Adrenal gland (tissue), 12 donors: Measurements from ENCODE around the gene HIPK1. TPM values are rescaled to one million over a fixed set of nuclear protein-coding genes. Genes with fewer than 3 reads are reported as not detected.

Experiments used
- DNase-seq, 7 donors: peaks; one replicate each; pipeline ENCODE4 v3.0.0-alpha.2; 2019 to 2020
- H3K27ac ChIP-seq, 5 donors: fragments of 200-600 bp; sonication (generic) in 4 of 5; 1 replicate in 3 of 5; 2 replicates in 2 of 5; pipeline versions ENCODE4 v1.5.1 to v1.8.0; 2016 to 2020; ENCODE audit warnings: mild to moderate bottlenecking in 1 of 5
- H3K27me3 ChIP-seq: fragments of 200-600 bp; 2 replicates; pipeline ENCODE4 v1.8.0; 2021
- H3K36me3 ChIP-seq, 2 donors: fragments of 200-600 bp; replicated peaks in 1 of 2; 1 replicate in 1 of 2; 2 replicates in 1 of 2; pipeline versions ENCODE4 v1.5.1 to v1.8.0; 2018 to 2022
- H3K4me1 ChIP-seq, 2 donors: fragments of 200-600 bp; replicated peaks in 1 of 2; 1 replicate in 1 of 2; 2 replicates in 1 of 2; pipeline versions ENCODE4 v1.5.1 to v1.8.0; 2018 to 2021
- H3K4me3 ChIP-seq, 4 donors: fragments of 200-600 bp; sonication (generic) in 3 of 4; one replicate each; pipeline ENCODE4 v1.5.1; 2016 to 2018
- H3K9me3 ChIP-seq, 3 donors: fragments of 200-600 bp; sonication (generic) in 1 of 3; replicated peaks in 1 of 3; 1 replicate in 2 of 3; 2 replicates in 1 of 3; pipeline versions ENCODE4 v1.5.1 to v1.8.0; 2016 to 2021
- POLR2A ChIP-seq, 2 donors: fragments of 450-650 bp; IDR thresholded peaks; one replicate each; pipeline ENCODE4 v1.6.1; 2017; ENCODE audit warnings: antibody characterized with exemption in 2 of 2, mild to moderate bottlenecking in 2 of 2, moderate library complexity in 1 of 2
- WGBS, 4 donors: extraction: QIAGEN DNeasy Blood & Tissue Kit in 2 of 4; methylation state at CpG; one replicate each; pipeline versions ENCODE4 v1.1.5 to v1.1.7; 2013 to 2017; 5-methylcytosine and 5-hydroxymethylcytosine counted together
- intact Hi-C, 2 donors: fragments of 100-400 bp; cut with DNase I; formaldehyde crosslinking; loops; one replicate each; pipeline versions ENCODE4 v1.14.1 to v1.15.0; 2022 to 2023
- polyA plus RNA-seq, 3 donors: library from polyadenylated mRNA; stranded (reverse); fragments of 200-250 nt in 2 of 3; fragments of 350-450 nt in 1 of 3; fragmentation: Illumina TruSeq in 1 of 3; extraction: RNeasy Lipid Tissue Mini Kit (QIAGEN cat#74804) in 1 of 3; gene quantifications; one replicate each; pipeline ENCODE4 v1.2.3, GENCODE V29; 2013 to 2014
- total RNA-seq, 9 donors: library from RNA; depleted of rRNA in 4 of 9; stranded (reverse); fragments of >200 nt in 4 of 9; fragments of 120-200 nt in 1 of 9; fragmentation: NEBNext Ultra II Directional in 1 of 9; extraction: Animal tissue kit (Norgen Biotek cat#: 25700) in 1 of 9; gene quantifications; one replicate each; pipeline versions ENCODE4 v1.1.0 to v1.2.4, GENCODE V29; 2013 to 2023
- TF ChIP-seq, protein P1 (sequence below), 6 experiments: fragments of 450-650 bp in 4 of 6; fragments of 200-600 bp in 2 of 6; sonication (generic) in 1 of 6; IDR thresholded peaks; 1 replicate in 5 of 6; 2 replicates in 1 of 6; pipeline versions ENCODE4 v1.5.1 to v1.8.0; 2016 to 2021; ENCODE audit warnings: antibody characterized with exemption in 6 of 6, mild to moderate bottlenecking in 2 of 6, moderate library complexity in 1 of 6
- donor health status: healthy with polysubstance abuse.
- donor health status: Bipolar disorder and iron deficiency.
- donor health status: DM: yes; HTN: yes; CAD: no.
- donor health status: DM: no; HTN: no; CAD: no.
- donor health status: DM: no; HTN: no; CAD: no.
- donor health status: DM: yes; HTN: yes; CAD: no.

The HIPK1 gene
- total and polyA plus RNA-seq, 12 donors = 13.0 to 102 (median 64.7) TPM

DNA sequence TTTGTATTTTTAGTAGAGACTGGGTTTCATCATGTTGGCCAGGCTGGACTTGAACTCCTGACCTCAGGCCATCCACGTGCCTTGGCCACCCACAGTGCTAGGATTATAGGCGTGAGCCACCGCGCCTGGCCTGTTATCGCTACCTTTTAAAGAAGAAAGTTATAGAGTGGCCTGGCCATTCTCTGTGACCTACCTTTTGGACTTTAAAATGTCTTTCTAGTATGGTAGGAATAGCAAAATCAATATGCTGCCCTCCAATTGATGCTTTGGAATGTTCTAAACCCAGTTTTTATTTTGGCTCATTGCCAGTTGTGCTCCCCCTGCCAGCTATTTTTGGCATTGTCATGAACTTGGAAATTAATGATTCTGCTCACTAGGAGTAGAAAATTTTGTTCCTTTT lies 19.9 kb downstream of the HIPK1 start:
- no peak overlapping the region for H3K4me3 ChIP-seq
- peaks cover 37 to 51% of the 10 kb centered on the region in 2 donors for H3K4me1 ChIP-seq
- peak in 2 of 7 donors; percentile 28 to 38 for DNase-seq
- H3K27me3 ChIP-seq = no peaks in the 10 kb centered on the region
- TF ChIP-seq, protein P1, sequence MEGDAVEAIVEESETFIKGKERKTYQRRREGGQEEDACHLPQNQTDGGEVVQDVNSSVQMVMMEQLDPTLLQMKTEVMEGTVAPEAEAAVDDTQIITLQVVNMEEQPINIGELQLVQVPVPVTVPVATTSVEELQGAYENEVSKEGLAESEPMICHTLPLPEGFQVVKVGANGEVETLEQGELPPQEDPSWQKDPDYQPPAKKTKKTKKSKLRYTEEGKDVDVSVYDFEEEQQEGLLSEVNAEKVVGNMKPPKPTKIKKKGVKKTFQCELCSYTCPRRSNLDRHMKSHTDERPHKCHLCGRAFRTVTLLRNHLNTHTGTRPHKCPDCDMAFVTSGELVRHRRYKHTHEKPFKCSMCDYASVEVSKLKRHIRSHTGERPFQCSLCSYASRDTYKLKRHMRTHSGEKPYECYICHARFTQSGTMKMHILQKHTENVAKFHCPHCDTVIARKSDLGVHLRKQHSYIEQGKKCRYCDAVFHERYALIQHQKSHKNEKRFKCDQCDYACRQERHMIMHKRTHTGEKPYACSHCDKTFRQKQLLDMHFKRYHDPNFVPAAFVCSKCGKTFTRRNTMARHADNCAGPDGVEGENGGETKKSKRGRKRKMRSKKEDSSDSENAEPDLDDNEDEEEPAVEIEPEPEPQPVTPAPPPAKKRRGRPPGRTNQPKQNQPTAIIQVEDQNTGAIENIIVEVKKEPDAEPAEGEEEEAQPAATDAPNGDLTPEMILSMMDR (IDR thresholded peaks at IDR 0.05) = peak; percentile 12 to 51 (median 38)
- TF ChIP-seq POLR2A (IDR thresholded peaks at IDR 0.05) = no peak
- no peaks in the 10 kb centered on the region for H3K36me3 ChIP-seq
- H3K9me3 ChIP-seq = no peaks in the 10 kb centered on the region
- peak overlapping the region in 3 of 5 donors; percentile 43 to 61 (median 59) for H3K27ac ChIP-seq
- 68 to 77% (median 73%) methylated on average over 5 of the region's 5 CpGs for WGBS, 4 donors
- intact Hi-C loops = no loop called here

DNA sequence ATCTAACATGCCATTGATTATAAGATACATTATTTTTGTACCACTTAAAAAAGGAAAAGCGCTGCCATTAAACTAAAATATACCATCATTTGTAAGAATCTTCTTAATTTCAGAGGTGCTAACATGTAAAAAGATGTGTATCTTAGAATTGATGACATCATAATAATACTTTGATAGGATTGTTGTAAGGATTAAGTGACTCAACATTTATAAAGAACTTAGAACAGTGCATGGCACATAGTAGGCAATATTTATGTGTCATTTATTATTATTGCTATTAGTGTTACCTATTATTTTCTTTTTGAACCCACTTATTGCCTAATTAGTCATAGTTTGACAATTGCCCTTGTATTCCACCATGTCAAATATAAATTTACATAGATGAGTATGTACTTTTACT lies 21.8 kb downstream of the HIPK1 start:
- H3K4me3 ChIP-seq = no peak overlapping the region
- peaks cover 0 to 13% of the 10 kb centered on the region in 2 donors for H3K36me3 ChIP-seq
- WGBS, 4 donors = 94 to 98% (median 95%) methylated on average over 1 of the region's 1 CpG
- TF ChIP-seq, protein P1 (IDR thresholded peaks at IDR 0.05) = no peak
- TF ChIP-seq POLR2A (IDR thresholded peaks at IDR 0.05) = no peak
- no peaks in the 10 kb centered on the region for H3K27me3 ChIP-seq
- intact Hi-C loops = no loop called here
- no peak overlapping the region for H3K27ac ChIP-seq
- no peaks in the 10 kb centered on the region for H3K9me3 ChIP-seq
- no peak for DNase-seq
- peaks cover 37 to 56% of the 10 kb centered on the region in 2 donors for H3K4me1 ChIP-seq

DNA sequence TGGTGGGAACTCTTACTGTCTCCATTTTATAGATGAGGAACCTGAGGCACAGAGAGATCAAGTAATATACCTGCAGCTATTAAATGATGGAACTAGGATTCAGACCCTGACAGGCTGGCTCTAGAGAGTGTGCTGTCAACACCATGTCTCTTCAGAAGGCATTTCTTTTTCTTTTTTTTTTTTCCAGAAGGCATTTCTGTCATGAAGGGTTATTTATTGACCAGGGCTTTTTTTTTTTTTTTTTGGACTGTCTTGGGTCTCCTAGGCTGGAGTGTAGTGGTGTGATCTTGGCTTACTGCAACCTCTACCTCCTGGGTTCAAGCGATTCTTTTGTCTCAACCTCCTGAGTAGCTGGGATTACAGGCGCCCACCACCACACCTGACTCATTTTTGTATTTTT lies 22.6 kb downstream of the HIPK1 start:
- peaks cover 33 to 48% of the 10 kb centered on the region in 2 donors for H3K4me1 ChIP-seq
- H3K4me3 ChIP-seq = no peak overlapping the region

DNA sequence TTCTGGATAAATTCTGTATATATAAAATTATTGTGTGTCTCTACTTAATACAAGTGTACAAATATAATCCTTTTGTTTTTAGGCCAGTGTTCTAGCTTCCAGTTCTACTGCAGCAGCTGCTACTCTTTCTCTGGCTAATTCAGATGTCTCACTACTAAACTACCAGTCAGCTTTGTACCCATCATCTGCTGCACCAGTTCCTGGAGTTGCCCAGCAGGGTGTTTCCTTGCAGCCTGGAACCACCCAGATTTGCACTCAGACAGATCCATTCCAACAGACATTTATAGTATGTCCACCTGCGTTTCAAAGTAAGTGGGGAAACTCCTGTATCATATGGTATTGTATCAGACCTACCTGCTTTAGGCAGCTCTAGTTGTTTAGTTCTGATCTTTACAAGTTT lies 28.9 kb downstream of the HIPK1 start:
- peaks cover 0 to 54% of the 10 kb centered on the region in 2 donors for H3K36me3 ChIP-seq
- 71 to 88% (median 80%) methylated on average over 1 of the region's 1 CpG for WGBS, 4 donors
- TF ChIP-seq POLR2A (IDR thresholded peaks at IDR 0.05) = no peak
- TF ChIP-seq, protein P1 (IDR thresholded peaks at IDR 0.05) = no peak

More for the DNA sequence above, 22.6 kb downstream of the HIPK1 start:
- no peak for TF ChIP-seq POLR2A (IDR thresholded peaks at IDR 0.05)
- TF ChIP-seq, protein P1 (IDR thresholded peaks at IDR 0.05) = no peak
- intact Hi-C loops = no loop called here
- Histone ChIP-seq H3K36me3 (peaks cover 0 to 20% of the 10 kb centered on the region in 2 donors), H3K27ac (no peak overlapping the region), H3K27me3 (no peaks in the 10 kb centered on the region), H3K9me3 (no peaks in the 10 kb centered on the region)
- 94 to 97% (median 96%) methylated on average over 2 of the region's 2 CpGs for WGBS, 4 donors
- no peak for DNase-seq

More for the DNA sequence above, 28.9 kb downstream of the HIPK1 start:
- no peak overlapping the region for H3K4me3 ChIP-seq
- peaks cover 0 to 7% of the 10 kb centered on the region in 2 donors for H3K4me1 ChIP-seq
- H3K9me3 ChIP-seq = no peaks in the 10 kb centered on the region
- intact Hi-C loops = no loop called here
- DNase-seq = no peak
- H3K27ac ChIP-seq = no peak overlapping the region
- no peaks in the 10 kb centered on the region for H3K27me3 ChIP-seq
